ENCODE data around the gene YY1. TPM values are rescaled to one million over a fixed set of nuclear protein-coding genes. Genes with fewer than 3 reads are reported as not detected.

Gene YY1
- total and polyA plus RNA-seq, 9 of the 15 experiments (the other 6 are each of a cell fraction or from before 2014, with no cell fraction given), result 20.8 to 74.2 (median 46.7) TPM

- intact Hi-C loops (cut with micrococcal nuclease), result loop anchor here (5.0 kb wide), 1 partner anchor 71 kb away; the partner anchor contains the start of gene WDR25
- H3K4me1 ChIP-seq (replicated peaks in 1 of 2; ENCODE audit: control insufficient read depth in 2 of 2, insufficient read depth in 2 of 2, low read length in 2 of 2), result peaks cover 12 to 45% of the 10 kb centered on the region in 2 experiments; a peak in 4 of 5 replicates
- H3K27ac ChIP-seq (ENCODE audit: extremely low read depth, low read depth, low read length), result no peak within 1 kb of the TSS
- DNase-seq (ENCODE audit: extremely low read depth in 1 of 4, low spot score in 3 of 4) (peak; percentile 85 to 94 (median 93)), FAIRE-seq (no peak), ATAC-seq (peak; percentile 89)
- H3K9me1 ChIP-seq (ENCODE audit: control insufficient read depth, insufficient read depth, low read length), result peaks cover 4% of the 10 kb centered on the region
- peak within 1 kb of the TSS; percentile 51 for H3K4me3 ChIP-seq
- H3K4me2 ChIP-seq (ENCODE audit: insufficient read depth, low read length), result peak within 1 kb of the TSS; percentile 58
- TSS peak; percentile 51 for BruUV-seq (replicated peaks)
- CTCF ChIA-PET (ENCODE audit: low intra/inter-chr PET ratio), result interaction anchor here (0.6 kb wide), 1 partner anchor 57 kb away, joined by 3 read pairs; no protein-coding TSS in a partner anchor
- 0% methylated on average over 3 of the region's 131 CpGs for WGBS (ENCODE audit: insufficient coverage, low coverage, missing lambda C conversion rate)
- H2AFZ ChIP-seq (ENCODE audit: low read depth, low read length), result peak within 1 kb of the TSS; percentile 87
- no peaks in the 10 kb centered on the region for H3K27me3 ChIP-seq (ENCODE audit: control insufficient read depth in 2 of 2, insufficient read depth in 2 of 2, low read length in 2 of 2)
- H3K9me3 ChIP-seq (replicated peaks; ENCODE audit: control insufficient read depth, insufficient read depth, low read depth, low read length), result no peaks in the 10 kb centered on the region
- no peaks in the 10 kb centered on the region for H3K79me2 ChIP-seq (ENCODE audit: control insufficient read depth, insufficient read depth, low read length)
- no peaks in the 10 kb centered on the region; the same call in 1 of the 2 replicates for H4K20me1 ChIP-seq (replicated peaks; ENCODE audit: control insufficient read depth, insufficient read depth, low read length)
- in situ Hi-C loops (cut with MboI), result no loop called here
- POLR2A ChIA-PET, result interaction anchor here (1.0 kb wide), 1 partner anchor 60 kb away, joined by 3 read pairs; no protein-coding TSS in a partner anchor
- peak within 1 kb of the TSS; percentile 54 to 94 for H3K9ac ChIP-seq (ENCODE audit: insufficient read depth in 1 of 2, low read depth in 2 of 2, low read length in 2 of 2)
- no peaks in the 10 kb centered on the region for H3K36me3 ChIP-seq (ENCODE audit: control insufficient read depth, insufficient read depth, low read length)
- TF ChIP-seq NRF1 (conservative IDR thresholded peaks at IDR 0.05 in 1 of 2, IDR thresholded peaks at IDR 0.05 in 1 of 2) (peak; percentile 73 to 74), POLR2B (IDR thresholded peaks at IDR 0.05; ENCODE audit: low read depth, partially characterized antibody) (peak; percentile 21), CXXC5 (CRISPR knock-in tag; IDR thresholded peaks at IDR 0.05) (peak; percentile 50; the same call in 1 of the 2 replicates), MIER1 (IDR thresholded peaks at IDR 0.05; ENCODE audit: low read depth) (no peak), ILK (tag; IDR thresholded peaks at IDR 0.05; ENCODE audit: borderline replicate concordance, low read depth) (no peak), BCL6 (CRISPR knock-in tag; IDR thresholded peaks at IDR 0.05) (no peak), PPARD (CRISPR knock-in tag; IDR thresholded peaks at IDR 0.05) (no peak), SMAD2 (IDR thresholded peaks at IDR 0.05; ENCODE audit: low read depth, low read length) (no peak), PHF20 (IDR thresholded peaks at IDR 0.05; ENCODE audit: partially characterized antibody) (peak; percentile 7), HNRNPLL (IDR thresholded peaks at IDR 0.05; ENCODE audit: low read depth, low read length, poor library complexity, severe bottlenecking) (peak; percentile 59), MAX (CRISPR knock-in tag; IDR thresholded peaks at IDR 0.05) (no peak), NFIC (IDR thresholded peaks at IDR 0.05) (peak; percentile 23; the same call in 1 of the 2 replicates), MCM5 (IDR thresholded peaks at IDR 0.05; ENCODE audit: low read depth) (no peak), C11orf30 (IDR thresholded peaks at IDR 0.05; ENCODE audit: low read depth) (no peak), TAF7 (tag; IDR thresholded peaks at IDR 0.05) (no peak), PRMT5 (CRISPR knock-in tag; IDR thresholded peaks at IDR 0.05) (no peak), KAT7 (CRISPR knock-in tag; IDR thresholded peaks at IDR 0.05; ENCODE audit: borderline replicate concordance) (no peak), IFI16 (CRISPR knock-in tag; IDR thresholded peaks at IDR 0.05) (no peak), KDM2B (CRISPR knock-in tag; IDR thresholded peaks at IDR 0.05) (peak; percentile 76), PHB2 (IDR thresholded peaks at IDR 0.05; ENCODE audit: low read depth) (no peak), NFIX (CRISPR knock-in tag; IDR thresholded peaks at IDR 0.05; ENCODE audit: low read depth) (no peak), CAMTA2 (CRISPR knock-in tag; conservative IDR thresholded peaks at IDR 0.05) (no peak), VEZF1 (CRISPR knock-in tag; IDR thresholded peaks at IDR 0.05) (peak; percentile 96)
Measured at GRCh38 chr14:100306101-100306997, 67.4 kb downstream of the YY1 start, which contains the start of gene SLC25A29. Gene SLC25A29, minus strand, starts transcription at chr14:100306444. Its CDS starts 212 bp downstream, at chr14:100306232.
